Measurements from ENCODE around the gene GNPTAB. TPM values are rescaled to one million over a fixed set of nuclear protein-coding genes. Genes with fewer than 3 reads are reported as not detected.

GNPTAB gene
- total and polyA plus RNA-seq, 2 of the 13 experiments (the other 11 are each of a cell fraction or from before 2014, with no cell fraction given): 13.6 to 19.4 TPM

DNA sequence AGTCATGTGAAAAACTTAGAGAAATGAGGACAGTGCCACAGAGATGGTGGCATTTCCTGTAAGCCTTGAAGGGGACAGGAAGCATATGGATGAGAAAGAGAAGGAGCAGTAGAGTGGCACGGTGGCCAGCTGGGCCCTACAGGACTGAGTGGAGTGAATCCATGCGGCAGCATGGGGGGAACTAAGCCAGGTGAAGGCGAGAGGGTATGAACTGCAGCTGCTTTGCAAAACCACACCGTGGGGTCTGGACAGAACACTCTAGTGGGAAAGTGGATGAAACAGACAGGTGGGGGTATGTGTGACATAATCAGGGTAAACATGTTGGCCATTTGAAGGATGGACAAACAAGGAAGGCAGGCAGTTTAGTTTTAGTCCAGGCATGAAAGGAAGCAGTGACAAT lies 81.1 kb downstream of the GNPTAB start (continued):
- TF ChIP-seq, protein P1, sequence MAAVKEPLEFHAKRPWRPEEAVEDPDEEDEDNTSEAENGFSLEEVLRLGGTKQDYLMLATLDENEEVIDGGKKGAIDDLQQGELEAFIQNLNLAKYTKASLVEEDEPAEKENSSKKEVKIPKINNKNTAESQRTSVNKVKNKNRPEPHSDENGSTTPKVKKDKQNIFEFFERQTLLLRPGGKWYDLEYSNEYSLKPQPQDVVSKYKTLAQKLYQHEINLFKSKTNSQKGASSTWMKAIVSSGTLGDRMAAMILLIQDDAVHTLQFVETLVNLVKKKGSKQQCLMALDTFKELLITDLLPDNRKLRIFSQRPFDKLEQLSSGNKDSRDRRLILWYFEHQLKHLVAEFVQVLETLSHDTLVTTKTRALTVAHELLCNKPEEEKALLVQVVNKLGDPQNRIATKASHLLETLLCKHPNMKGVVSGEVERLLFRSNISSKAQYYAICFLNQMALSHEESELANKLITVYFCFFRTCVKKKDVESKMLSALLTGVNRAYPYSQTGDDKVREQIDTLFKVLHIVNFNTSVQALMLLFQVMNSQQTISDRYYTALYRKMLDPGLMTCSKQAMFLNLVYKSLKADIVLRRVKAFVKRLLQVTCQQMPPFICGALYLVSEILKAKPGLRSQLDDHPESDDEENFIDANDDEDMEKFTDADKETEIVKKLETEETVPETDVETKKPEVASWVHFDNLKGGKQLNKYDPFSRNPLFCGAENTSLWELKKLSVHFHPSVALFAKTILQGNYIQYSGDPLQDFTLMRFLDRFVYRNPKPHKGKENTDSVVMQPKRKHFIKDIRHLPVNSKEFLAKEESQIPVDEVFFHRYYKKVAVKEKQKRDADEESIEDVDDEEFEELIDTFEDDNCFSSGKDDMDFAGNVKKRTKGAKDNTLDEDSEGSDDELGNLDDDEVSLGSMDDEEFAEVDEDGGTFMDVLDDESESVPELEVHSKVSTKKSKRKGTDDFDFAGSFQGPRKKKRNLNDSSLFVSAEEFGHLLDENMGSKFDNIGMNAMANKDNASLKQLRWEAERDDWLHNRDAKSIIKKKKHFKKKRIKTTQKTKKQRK (IDR thresholded peaks at IDR 0.05; ENCODE audit: low read length): no peak
- no peak for TF ChIP-seq TOE1 (CRISPR knock-in tag; IDR thresholded peaks at IDR 0.05)
- TF ChIP-seq, protein P2, sequence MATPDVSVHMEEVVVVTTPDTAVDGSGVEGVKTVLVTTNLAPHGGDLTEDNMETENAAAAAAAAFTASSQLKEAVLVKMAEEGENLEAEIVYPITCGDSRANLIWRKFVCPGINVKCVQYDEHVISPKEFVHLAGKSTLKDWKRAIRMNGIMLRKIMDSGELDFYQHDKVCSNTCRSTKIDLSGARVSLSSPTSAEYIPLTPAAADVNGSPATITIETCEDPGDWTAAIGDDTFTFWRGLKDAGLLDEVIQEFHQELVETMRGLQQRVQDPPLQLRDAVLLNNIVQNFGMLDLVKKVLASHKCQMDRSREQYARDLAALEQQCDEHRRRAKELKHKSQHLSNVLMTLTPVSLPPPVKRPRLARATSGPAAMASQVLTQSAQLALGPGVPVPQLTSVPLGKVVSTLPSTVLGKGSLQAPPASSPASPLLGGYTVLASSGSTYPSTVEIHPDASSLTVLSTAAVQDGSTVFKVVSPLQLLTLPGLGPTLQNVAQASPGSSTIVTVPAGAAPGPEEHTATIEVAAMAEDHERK (CRISPR knock-in tag; IDR thresholded peaks at IDR 0.05; ENCODE audit: low read depth): no peak
- TF ChIP-seq ZNF441 (CRISPR knock-in tag; IDR thresholded peaks at IDR 0.05; ENCODE audit: borderline replicate concordance): no peak
- no peak for TF ChIP-seq RXRA (CRISPR knock-in tag; IDR thresholded peaks at IDR 0.05)
- TF ChIP-seq, protein P3, sequence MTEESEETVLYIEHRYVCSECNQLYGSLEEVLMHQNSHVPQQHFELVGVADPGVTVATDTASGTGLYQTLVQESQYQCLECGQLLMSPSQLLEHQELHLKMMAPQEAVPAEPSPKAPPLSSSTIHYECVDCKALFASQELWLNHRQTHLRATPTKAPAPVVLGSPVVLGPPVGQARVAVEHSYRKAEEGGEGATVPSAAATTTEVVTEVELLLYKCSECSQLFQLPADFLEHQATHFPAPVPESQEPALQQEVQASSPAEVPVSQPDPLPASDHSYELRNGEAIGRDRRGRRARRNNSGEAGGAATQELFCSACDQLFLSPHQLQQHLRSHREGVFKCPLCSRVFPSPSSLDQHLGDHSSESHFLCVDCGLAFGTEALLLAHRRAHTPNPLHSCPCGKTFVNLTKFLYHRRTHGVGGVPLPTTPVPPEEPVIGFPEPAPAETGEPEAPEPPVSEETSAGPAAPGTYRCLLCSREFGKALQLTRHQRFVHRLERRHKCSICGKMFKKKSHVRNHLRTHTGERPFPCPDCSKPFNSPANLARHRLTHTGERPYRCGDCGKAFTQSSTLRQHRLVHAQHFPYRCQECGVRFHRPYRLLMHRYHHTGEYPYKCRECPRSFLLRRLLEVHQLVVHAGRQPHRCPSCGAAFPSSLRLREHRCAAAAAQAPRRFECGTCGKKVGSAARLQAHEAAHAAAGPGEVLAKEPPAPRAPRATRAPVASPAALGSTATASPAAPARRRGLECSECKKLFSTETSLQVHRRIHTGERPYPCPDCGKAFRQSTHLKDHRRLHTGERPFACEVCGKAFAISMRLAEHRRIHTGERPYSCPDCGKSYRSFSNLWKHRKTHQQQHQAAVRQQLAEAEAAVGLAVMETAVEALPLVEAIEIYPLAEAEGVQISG (CRISPR knock-in tag; IDR thresholded peaks at IDR 0.05): peak; percentile 27; the same call in 1 of the 2 replicates
- TF ChIP-seq, protein P4, sequence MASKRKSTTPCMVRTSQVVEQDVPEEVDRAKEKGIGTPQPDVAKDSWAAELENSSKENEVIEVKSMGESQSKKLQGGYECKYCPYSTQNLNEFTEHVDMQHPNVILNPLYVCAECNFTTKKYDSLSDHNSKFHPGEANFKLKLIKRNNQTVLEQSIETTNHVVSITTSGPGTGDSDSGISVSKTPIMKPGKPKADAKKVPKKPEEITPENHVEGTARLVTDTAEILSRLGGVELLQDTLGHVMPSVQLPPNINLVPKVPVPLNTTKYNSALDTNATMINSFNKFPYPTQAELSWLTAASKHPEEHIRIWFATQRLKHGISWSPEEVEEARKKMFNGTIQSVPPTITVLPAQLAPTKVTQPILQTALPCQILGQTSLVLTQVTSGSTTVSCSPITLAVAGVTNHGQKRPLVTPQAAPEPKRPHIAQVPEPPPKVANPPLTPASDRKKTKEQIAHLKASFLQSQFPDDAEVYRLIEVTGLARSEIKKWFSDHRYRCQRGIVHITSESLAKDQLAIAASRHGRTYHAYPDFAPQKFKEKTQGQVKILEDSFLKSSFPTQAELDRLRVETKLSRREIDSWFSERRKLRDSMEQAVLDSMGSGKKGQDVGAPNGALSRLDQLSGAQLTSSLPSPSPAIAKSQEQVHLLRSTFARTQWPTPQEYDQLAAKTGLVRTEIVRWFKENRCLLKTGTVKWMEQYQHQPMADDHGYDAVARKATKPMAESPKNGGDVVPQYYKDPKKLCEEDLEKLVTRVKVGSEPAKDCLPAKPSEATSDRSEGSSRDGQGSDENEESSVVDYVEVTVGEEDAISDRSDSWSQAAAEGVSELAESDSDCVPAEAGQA (IDR thresholded peaks at IDR 0.05; ENCODE audit: low read depth): no peak
- TF ChIP-seq, protein P4 (CRISPR knock-in tag; IDR thresholded peaks at IDR 0.05; ENCODE audit: borderline replicate concordance): no peak
- TF ChIP-seq, protein P5, sequence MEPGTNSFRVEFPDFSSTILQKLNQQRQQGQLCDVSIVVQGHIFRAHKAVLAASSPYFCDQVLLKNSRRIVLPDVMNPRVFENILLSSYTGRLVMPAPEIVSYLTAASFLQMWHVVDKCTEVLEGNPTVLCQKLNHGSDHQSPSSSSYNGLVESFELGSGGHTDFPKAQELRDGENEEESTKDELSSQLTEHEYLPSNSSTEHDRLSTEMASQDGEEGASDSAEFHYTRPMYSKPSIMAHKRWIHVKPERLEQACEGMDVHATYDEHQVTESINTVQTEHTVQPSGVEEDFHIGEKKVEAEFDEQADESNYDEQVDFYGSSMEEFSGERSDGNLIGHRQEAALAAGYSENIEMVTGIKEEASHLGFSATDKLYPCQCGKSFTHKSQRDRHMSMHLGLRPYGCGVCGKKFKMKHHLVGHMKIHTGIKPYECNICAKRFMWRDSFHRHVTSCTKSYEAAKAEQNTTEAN (CRISPR knock-in tag; conservative IDR thresholded peaks at IDR 0.05): no peak
- TF ChIP-seq NFRKB (IDR thresholded peaks at IDR 0.05): no peak
- no peak for TF ChIP-seq FOSL1 (CRISPR knock-in tag; IDR thresholded peaks at IDR 0.05; ENCODE audit: borderline replicate concordance)
- TF ChIP-seq STAT5B (CRISPR knock-in tag; IDR thresholded peaks at IDR 0.05): no peak
- no peak for TF ChIP-seq HNRNPH1 (optimal IDR thresholded peaks at IDR 0.05; ENCODE audit: low read depth, low read length)
- peak; percentile 50 for TF ChIP-seq POLR2G (IDR thresholded peaks at IDR 0.05; ENCODE audit: low read depth, low read length)
- no peak for TF ChIP-seq ZNF430 (CRISPR knock-in tag; IDR thresholded peaks at IDR 0.05)
- no peak for TF ChIP-seq ZNF768 (CRISPR knock-in tag; IDR thresholded peaks at IDR 0.05)
